HG02759 (cell line): ENCODE data around the gene ARHGAP40.

Experiments
- ATAC-seq: cut with Tn5 transposase; IDR thresholded peaks from one replicate; pipeline ENCODE4 v1.9.1; 2021; ENCODE audit warnings: mild to moderate bottlenecking, moderate library complexity; ENCODE audit not compliant: unreplicated experiment

The ARHGAP40 gene

GRCh38 chr20:38616457-38616856 lies 14.8 kb downstream of the ARHGAP40 start:
- ATAC-seq, result no peak

- no peak for ATAC-seq
These were observed 15.6 kb downstream of the ARHGAP40 start for GRCh38 chr20:38617011-38617829.

- no peak for ATAC-seq
These were observed 16.2 kb downstream of the ARHGAP40 start for GRCh38 chr20:38617830-38618196.

- no peak for ATAC-seq
These were observed 18.8 kb downstream of the ARHGAP40 start for GRCh38 chr20:38620441-38620840.

GRCh38 chr20:38623061-38623460 lies 21.5 kb downstream of the ARHGAP40 start:
- ATAC-seq, result no peak

GRCh38 chr20:38624084-38624483 lies 22.5 kb downstream of the ARHGAP40 start:
- no peak for ATAC-seq

GRCh38 chr20:38625896-38626295 lies 24.3 kb downstream of the ARHGAP40 start:
- no peak for ATAC-seq

- no peak for ATAC-seq
These were observed 25.5 kb downstream of the ARHGAP40 start for GRCh38 chr20:38626921-38627659.

- no peak for ATAC-seq
These were observed 27.2 kb downstream of the ARHGAP40 start for GRCh38 chr20:38628580-38629470.

GRCh38 chr20:38629979-38630378 lies 28.4 kb downstream of the ARHGAP40 start:
- ATAC-seq, result no peak

GRCh38 chr20:38630727-38631126 lies 29.1 kb downstream of the ARHGAP40 start:
- ATAC-seq, result no peak

GRCh38 chr20:38631155-38632022 lies 29.8 kb downstream of the ARHGAP40 start:
- no peak for ATAC-seq

GRCh38 chr20:38633577-38634093 lies 32.0 kb downstream of the ARHGAP40 start:
- ATAC-seq, result peak; percentile 69

- no peak for ATAC-seq
These were observed 34.2 kb downstream of the ARHGAP40 start for GRCh38 chr20:38635721-38636288.

GRCh38 chr20:38640521-38640920 lies 38.9 kb downstream of the ARHGAP40 start:
- no peak for ATAC-seq

GRCh38 chr20:38642498-38642897 lies 40.9 kb downstream of the ARHGAP40 start:
- ATAC-seq, result no peak

- no peak for ATAC-seq
These were observed 43.1 kb downstream of the ARHGAP40 start for GRCh38 chr20:38644588-38645260.

- ATAC-seq, result no peak
These were observed 43.7 kb downstream of the ARHGAP40 start for GRCh38 chr20:38645351-38645750.
